ENCODE data around the gene LCOR. TPM values are rescaled to one million over a fixed set of nuclear protein-coding genes. Genes with fewer than 3 reads are reported as not detected.

Gene LCOR
- total and polyA plus RNA-seq, 2 of the 13 experiments (the other 11 are each of a cell fraction or from before 2014, with no cell fraction given), result 12.4 to 23.7 TPM

DNA sequence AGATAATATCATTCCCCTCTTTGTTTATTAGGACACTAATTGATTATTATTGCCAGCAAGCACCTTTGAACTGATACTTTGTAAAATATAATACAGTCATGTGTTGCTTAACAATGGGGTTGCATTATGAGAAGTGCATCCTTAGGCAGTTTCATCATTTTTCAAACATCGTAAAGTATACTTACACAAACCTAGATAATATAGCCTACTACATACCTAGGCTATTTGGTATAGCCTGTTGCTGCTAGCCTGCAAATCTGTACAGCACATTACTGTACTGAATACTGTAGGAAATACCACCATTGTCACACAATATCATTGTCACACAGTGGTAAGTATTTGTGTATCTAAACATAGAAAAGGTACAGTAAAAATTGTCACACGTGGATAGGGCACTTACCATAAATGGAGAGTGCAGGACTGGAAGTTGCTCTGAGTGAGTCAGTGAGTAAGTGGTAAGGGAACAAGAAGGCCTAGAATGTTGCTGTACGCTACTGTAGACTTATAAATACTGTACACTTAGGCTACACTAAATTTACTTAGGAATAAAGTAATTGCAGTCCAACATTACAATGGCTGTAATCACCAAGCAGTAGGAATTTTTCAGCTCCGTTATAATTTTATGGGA, 70.7 kb downstream of the LCOR start:
- POLR2A ChIA-PET, result no interaction called here
- intact Hi-C loops (cut with micrococcal nuclease; ENCODE audit: unreplicated experiment) (no loop called here), in situ Hi-C loops (cut with HindIII; ENCODE audit: extremely low pct_ligation_motif_present, low pct_unique_long_range_greater_than_20kb) (no loop called here)
- DNase-seq (ENCODE audit: low spot score), result peak; percentile 25
- peaks cover 22% of the 10 kb centered on the region for H4K20me1 ChIP-seq (ENCODE audit: insufficient read depth, low read length)
- peaks cover 0 to 3% of the 10 kb centered on the region in 2 experiments; a peak in 1 of 5 replicates for H3K36me3 ChIP-seq (replicated peaks in 1 of 2; ENCODE audit: control insufficient read depth in 1 of 2, insufficient read depth in 2 of 2, low read length in 2 of 2)
- H3K9ac ChIP-seq (ENCODE audit: insufficient read depth, low read depth, low read length), result no peak overlapping the region
- no peak overlapping the region for H3K27ac ChIP-seq (ENCODE audit: extremely low read length, insufficient read depth, low read length)
- WGBS (ENCODE audit: low lambda C conversion rate), result 87% methylated on average over 4 of the region's 4 CpGs
- TF ChIP-seq, protein P1, sequence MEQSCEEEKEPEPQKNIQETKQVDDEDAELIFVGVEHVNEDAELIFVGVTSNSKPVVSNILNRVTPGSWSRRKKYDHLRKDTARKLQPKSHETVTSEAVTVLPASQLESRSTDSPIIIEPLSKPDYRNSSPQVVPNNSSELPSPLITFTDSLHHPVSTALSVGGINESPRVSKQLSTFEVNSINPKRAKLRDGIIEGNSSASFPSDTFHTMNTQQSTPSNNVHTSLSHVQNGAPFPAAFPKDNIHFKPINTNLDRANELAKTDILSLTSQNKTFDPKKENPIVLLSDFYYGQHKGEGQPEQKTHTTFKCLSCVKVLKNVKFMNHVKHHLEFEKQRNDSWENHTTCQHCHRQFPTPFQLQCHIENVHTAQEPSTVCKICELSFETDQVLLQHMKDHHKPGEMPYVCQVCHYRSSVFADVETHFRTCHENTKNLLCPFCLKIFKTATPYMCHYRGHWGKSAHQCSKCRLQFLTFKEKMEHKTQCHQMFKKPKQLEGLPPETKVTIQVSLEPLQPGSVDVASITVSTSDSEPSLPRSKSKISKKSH (CRISPR knock-in tag; IDR thresholded peaks at IDR 0.05; ENCODE audit: borderline replicate concordance), result no peak
- TF ChIP-seq, protein P2, sequence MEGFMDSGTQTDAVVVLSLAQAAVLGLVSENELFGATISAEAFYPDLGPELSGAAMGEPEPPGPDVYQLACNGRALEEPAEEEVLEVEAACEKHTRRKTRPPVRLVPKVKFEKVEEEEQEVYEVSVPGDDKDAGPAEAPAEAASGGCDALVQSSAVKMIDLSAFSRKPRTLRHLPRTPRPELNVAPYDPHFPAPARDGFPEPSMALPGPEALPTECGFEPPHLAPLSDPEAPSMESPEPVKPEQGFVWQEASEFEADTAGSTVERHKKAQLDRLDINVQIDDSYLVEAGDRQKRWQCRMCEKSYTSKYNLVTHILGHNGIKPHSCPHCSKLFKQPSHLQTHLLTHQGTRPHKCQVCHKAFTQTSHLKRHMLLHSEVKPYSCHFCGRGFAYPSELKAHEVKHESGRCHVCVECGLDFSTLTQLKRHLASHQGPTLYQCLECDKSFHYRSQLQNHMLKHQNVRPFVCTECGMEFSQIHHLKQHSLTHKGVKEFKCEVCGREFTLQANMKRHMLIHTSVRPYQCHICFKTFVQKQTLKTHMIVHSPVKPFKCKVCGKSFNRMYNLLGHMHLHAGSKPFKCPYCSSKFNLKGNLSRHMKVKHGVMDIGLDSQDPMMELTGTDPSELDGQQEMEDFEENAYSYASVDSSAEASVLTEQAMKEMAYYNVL (CRISPR knock-in tag; IDR thresholded peaks at IDR 0.05; ENCODE audit: borderline replicate concordance), result no peak
- TF ChIP-seq CEBPB (IDR thresholded peaks at IDR 0.05; ENCODE audit: borderline replicate concordance, low read depth, low read length) (0 out of 2 replicates have a peak, but pooled peaks have one; percentile 43), ZNF577 (CRISPR knock-in tag; IDR thresholded peaks at IDR 0.05; ENCODE audit: borderline replicate concordance, low read depth) (no peak), SOX13 (IDR thresholded peaks at IDR 0.05) (no peak), SOX13 (CRISPR knock-in tag; conservative IDR thresholded peaks at IDR 0.05 in 1 of 2, IDR thresholded peaks at IDR 0.05 in 1 of 2) (0 out of 4 replicates have a peak, but pooled peaks of 1 of the 2 experiments have one; percentile 21), PITX1 (CRISPR knock-in tag; IDR thresholded peaks at IDR 0.05) (no peak)
- no peak overlapping the region for H2AFZ ChIP-seq (ENCODE audit: low read length)
- BruUV-seq (replicated peaks), result no TSS peak
- no peak overlapping the region for H3K4me2 ChIP-seq (ENCODE audit: low read depth, low read length)
- H3K27me3 ChIP-seq (ENCODE audit: control insufficient read depth in 1 of 2, insufficient read depth in 2 of 2, low read length in 2 of 2), result no peaks in the 10 kb centered on the region
- peaks cover 63% of the 10 kb centered on the region for H3K4me1 ChIP-seq (ENCODE audit: insufficient read depth, low read length)
- no peak for FAIRE-seq
- no peak overlapping the region for H3K4me3 ChIP-seq (replicated peaks in 1 of 3; ENCODE audit: insufficient read depth in 1 of 3, low read depth in 2 of 3, low read length in 3 of 3)
- peaks cover 95% of the 10 kb centered on the region for H3K79me2 ChIP-seq (ENCODE audit: insufficient read depth, low read length)
- no peaks in the 10 kb centered on the region for H3K9me3 ChIP-seq (ENCODE audit: low read length)
- peak; percentile 40; the same call in 2 of the 3 replicates for ATAC-seq
- CTCF ChIA-PET (ENCODE audit: low intra/inter-chr PET ratio, low total read pairs), result no interaction called here
